Sigmoid colon (tissue), 4 donors: ENCODE data around the gene NTF3.

Source experiments
- EP300 ChIP-seq, 4 donors: sonication (generic); formaldehyde crosslinking; IDR thresholded peaks; one replicate each; pipeline ENCODE4 v1.6.1; 2017; ENCODE audit warnings: antibody characterized with exemption in 4 of 4
- POLR2A ChIP-seq, 2 donors: fragments of 450-650 bp; IDR thresholded peaks; one replicate each; pipeline ENCODE4 v1.6.1; 2016; ENCODE audit warnings: antibody characterized with exemption in 2 of 2, mild to moderate bottlenecking in 2 of 2, moderate library complexity in 2 of 2
- POLR2AphosphoS5 ChIP-seq, 4 donors: sonication (generic); formaldehyde crosslinking; IDR thresholded peaks; one replicate each; pipeline ENCODE4 v1.6.1; 2017; ENCODE audit warnings: antibody characterized with exemption in 4 of 4
- TF ChIP-seq, protein P1 (sequence below), 4 experiments: fragments of 450-650 bp in 3 of 4; fragments of 200-600 bp in 1 of 4; IDR thresholded peaks; one replicate each; pipeline ENCODE4 v1.5.1; 2016 to 2019; ENCODE audit warnings: antibody characterized with exemption in 4 of 4, mild to moderate bottlenecking in 3 of 4, moderate library complexity in 2 of 4

DNA sequence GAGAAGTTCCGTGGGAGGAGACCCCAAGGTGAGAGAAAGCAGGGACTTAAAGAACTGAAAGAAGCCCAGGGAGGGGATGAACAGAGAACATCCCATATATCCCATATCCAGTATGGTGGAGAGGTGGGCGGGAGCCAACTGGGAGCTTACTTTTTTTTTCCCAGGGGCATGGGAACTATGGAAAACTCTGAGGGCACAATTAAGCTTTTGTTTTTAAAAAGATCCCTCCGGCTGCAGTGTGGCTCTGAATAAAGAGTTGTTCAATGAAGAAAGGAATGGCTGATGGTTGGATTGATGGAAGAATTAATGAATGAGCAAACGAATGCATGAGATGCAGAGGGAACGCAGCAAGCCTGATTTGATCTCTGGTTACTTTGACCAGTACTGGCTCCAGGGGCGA, 12.6 kb downstream of the NTF3 start:
- TF ChIP-seq, protein P1, sequence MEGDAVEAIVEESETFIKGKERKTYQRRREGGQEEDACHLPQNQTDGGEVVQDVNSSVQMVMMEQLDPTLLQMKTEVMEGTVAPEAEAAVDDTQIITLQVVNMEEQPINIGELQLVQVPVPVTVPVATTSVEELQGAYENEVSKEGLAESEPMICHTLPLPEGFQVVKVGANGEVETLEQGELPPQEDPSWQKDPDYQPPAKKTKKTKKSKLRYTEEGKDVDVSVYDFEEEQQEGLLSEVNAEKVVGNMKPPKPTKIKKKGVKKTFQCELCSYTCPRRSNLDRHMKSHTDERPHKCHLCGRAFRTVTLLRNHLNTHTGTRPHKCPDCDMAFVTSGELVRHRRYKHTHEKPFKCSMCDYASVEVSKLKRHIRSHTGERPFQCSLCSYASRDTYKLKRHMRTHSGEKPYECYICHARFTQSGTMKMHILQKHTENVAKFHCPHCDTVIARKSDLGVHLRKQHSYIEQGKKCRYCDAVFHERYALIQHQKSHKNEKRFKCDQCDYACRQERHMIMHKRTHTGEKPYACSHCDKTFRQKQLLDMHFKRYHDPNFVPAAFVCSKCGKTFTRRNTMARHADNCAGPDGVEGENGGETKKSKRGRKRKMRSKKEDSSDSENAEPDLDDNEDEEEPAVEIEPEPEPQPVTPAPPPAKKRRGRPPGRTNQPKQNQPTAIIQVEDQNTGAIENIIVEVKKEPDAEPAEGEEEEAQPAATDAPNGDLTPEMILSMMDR (IDR thresholded peaks at IDR 0.05), result no peak
- TF ChIP-seq EP300 (IDR thresholded peaks at IDR 0.05), result no peak
- TF ChIP-seq POLR2A (IDR thresholded peaks at IDR 0.05), result no peak
- no peak for TF ChIP-seq POLR2AphosphoS5 (IDR thresholded peaks at IDR 0.05)
